Measurements from ENCODE around the gene PCDHGA1.
"Not testable (repeated sequence)": the region's sequence is repeated elsewhere in the genome, so short reads cannot be mapped to it uniquely, and the experiment has no call there.

Gene PCDHGA1

GRCh38 chr5:141346017-141346416 lies 15.7 kb downstream of the PCDHGA1 start:
- DNase-seq (ENCODE audit: low read depth in 2 of 2), result not testable (repeated sequence)

- no peak for DNase-seq (ENCODE audit: low read depth in 2 of 2)
Observed at GRCh38 chr5:141349917-141350619, 19.8 kb downstream of the PCDHGA1 start, which contains the start of gene PCDHGB1. TSS of gene PCDHGB1 (plus strand) at chr5:141350099. CDS start at chr5:141350261, 162 bp downstream.

- no peak for DNase-seq (ENCODE audit: low read depth in 2 of 2)
Observed at GRCh38 chr5:141351591-141351990, 21.3 kb downstream of the PCDHGA1 start.

- DNase-seq (ENCODE audit: low read depth in 2 of 2), result no peak
Observed at GRCh38 chr5:141354900-141355469, 24.7 kb downstream of the PCDHGA1 start, which contains the start of gene PCDHGA4. TSS of gene PCDHGA4 (plus strand) at chr5:141355021. CDS start at chr5:141355108, 87 bp downstream.

- DNase-seq (ENCODE audit: low read depth in 2 of 2), result no peak
Observed at GRCh38 chr5:141355641-141356040, 25.3 kb downstream of the PCDHGA1 start.

- no peak for DNase-seq (ENCODE audit: low read depth in 2 of 2)
Observed at GRCh38 chr5:141356133-141356532, 25.8 kb downstream of the PCDHGA1 start.

GRCh38 chr5:141356950-141357349 lies 26.6 kb downstream of the PCDHGA1 start:
- DNase-seq (ENCODE audit: low read depth in 2 of 2), result no peak

GRCh38 chr5:141359790-141360426 lies 29.6 kb downstream of the PCDHGA1 start, which contains the start of gene PCDHGB2:
TSS of gene PCDHGB2 (plus strand) at chr5:141359994. CDS start at chr5:141360136, 142 bp downstream.
- DNase-seq (ENCODE audit: low read depth in 2 of 2), result no peak

GRCh38 chr5:141360685-141361084 lies 30.4 kb downstream of the PCDHGA1 start:
- DNase-seq (ENCODE audit: low read depth in 2 of 2), result no peak

GRCh38 chr5:141362719-141363118 lies 32.4 kb downstream of the PCDHGA1 start:
- no peak for DNase-seq (ENCODE audit: low read depth in 2 of 2)

- no peak for DNase-seq (ENCODE audit: low read depth in 2 of 2)
Observed at GRCh38 chr5:141363952-141364660, 33.8 kb downstream of the PCDHGA1 start, which contains the start of gene PCDHGA5. TSS of gene PCDHGA5 (plus strand) at chr5:141364162. CDS start at chr5:141364331, 169 bp downstream.

GRCh38 chr5:141366016-141366896 lies 35.9 kb downstream of the PCDHGA1 start:
- DNase-seq (ENCODE audit: low read depth in 2 of 2), result no peak

- DNase-seq (ENCODE audit: low read depth in 2 of 2), result no peak
Observed at GRCh38 chr5:141369994-141370848, 39.9 kb downstream of the PCDHGA1 start, which contains the start of gene PCDHGB3. TSS of gene PCDHGB3 (plus strand) at chr5:141370242. CDS start at chr5:141370395, 153 bp downstream.

- no peak for DNase-seq (ENCODE audit: low read depth in 2 of 2)
Observed at GRCh38 chr5:141371572-141372475, 41.5 kb downstream of the PCDHGA1 start.

- DNase-seq (ENCODE audit: low read depth in 2 of 2), result no peak
Observed at GRCh38 chr5:141373673-141374317, 43.5 kb downstream of the PCDHGA1 start, which contains the start of gene PCDHGA6. TSS of gene PCDHGA6 (plus strand) at chr5:141373891. CDS start at chr5:141374084, 193 bp downstream.

GRCh38 chr5:141374627-141375026 lies 44.3 kb downstream of the PCDHGA1 start:
- no peak for DNase-seq (ENCODE audit: low read depth in 2 of 2)

GRCh38 chr5:141375444-141376155 lies 45.3 kb downstream of the PCDHGA1 start:
- DNase-seq (ENCODE audit: low read depth in 2 of 2), result not testable (repeated sequence)

Data from stimulated activated CD8-positive, alpha-beta memory T cell treated with anti-CD3 and anti-CD28 coated beads, Interleukin-7, amount 100 ng/mL, for 1 hour (primary cell).